ENCODE results near the gene POLG. TPM values are rescaled to one million over a fixed set of nuclear protein-coding genes. Genes with fewer than 3 reads are reported as not detected.

POLG gene
- total RNA-seq, 4 donors from 2014 or later: 61.1 to 110 (median 82.6) TPM

GRCh38 chr15:89352476-89352875 is 17.9 kb upstream of the POLG start:
- no peak for DNase-seq (ENCODE audit: low spot score in 2 of 2)
- H3K4me3 ChIP-seq (ENCODE audit: low read depth, poor library complexity, severe bottlenecking): no peak overlapping the region
- 58 to 78% methylated on average over 4 of the region's 4 CpGs for WGBS, 2 donors
- TF ChIP-seq CTCF (IDR thresholded peaks at IDR 0.05) (no peak), POLR2A (IDR thresholded peaks at IDR 0.05) (no peak)
- intact Hi-C loops (cut with DNase I; ENCODE audit: low total_unique reads): no loop called here

GRCh38 chr15:89349206-89349558 is 14.6 kb upstream of the POLG start:
- intact Hi-C loops (cut with DNase I; ENCODE audit: low total_unique reads): no loop called here
- WGBS, 2 donors: 80 to 86% methylated on average over 5 of the region's 5 CpGs
- TF ChIP-seq CTCF (IDR thresholded peaks at IDR 0.05) (no peak), POLR2A (IDR thresholded peaks at IDR 0.05) (no peak)
- no peak overlapping the region for H3K4me3 ChIP-seq (ENCODE audit: low read depth, poor library complexity, severe bottlenecking)
- DNase-seq (ENCODE audit: low spot score in 2 of 2): no peak

GRCh38 chr15:89346516-89347231 is 12.1 kb upstream of the POLG start:
- 44 to 54% methylated on average over 10 of the region's 10 CpGs for WGBS, 2 donors
- H3K4me3 ChIP-seq (ENCODE audit: low read depth, poor library complexity, severe bottlenecking): no peak overlapping the region
- intact Hi-C loops (cut with DNase I; ENCODE audit: low total_unique reads): no loop called here
- DNase-seq (ENCODE audit: low spot score in 2 of 2): no peak
- TF ChIP-seq CTCF (IDR thresholded peaks at IDR 0.05) (no peak), POLR2A (IDR thresholded peaks at IDR 0.05) (no peak)

GRCh38 chr15:89345248-89345647 is 10.6 kb upstream of the POLG start:
- intact Hi-C loops (cut with DNase I; ENCODE audit: low total_unique reads): no loop called here
- TF ChIP-seq POLR2A (IDR thresholded peaks at IDR 0.05) (no peak), CTCF (IDR thresholded peaks at IDR 0.05) (no peak)
- no peak for DNase-seq (ENCODE audit: low spot score in 2 of 2)
- WGBS, 2 donors: 86 to 92% methylated on average over 4 of the region's 4 CpGs
- no peak overlapping the region for H3K4me3 ChIP-seq (ENCODE audit: low read depth, poor library complexity, severe bottlenecking)

- intact Hi-C loops (cut with DNase I; ENCODE audit: low total_unique reads): no loop called here
- no peak for TF ChIP-seq POLR2A (IDR thresholded peaks at IDR 0.05)
- no peak for TF ChIP-seq CTCF (IDR thresholded peaks at IDR 0.05)
- DNase-seq (ENCODE audit: low spot score in 2 of 2): no peak
- no peak overlapping the region for H3K4me3 ChIP-seq (ENCODE audit: low read depth, poor library complexity, severe bottlenecking)
- 94 to 100% methylated on average over 3 of the region's 3 CpGs for WGBS, 2 donors
Measured at GRCh38 chr15:89342840-89343239, 8.2 kb upstream of the POLG start.

Measured in lower leg skin (tissue), 4 donors.